Panc1 (cell line): ENCODE measurements around the gene CMYA5.

Experiments used
- CTCF ChIP-seq: fragments of 450-650 bp; IDR thresholded peaks from 2 replicates; pipeline ENCODE4 v1.5.1; 2017; ENCODE audit warnings: mild to moderate bottlenecking
- REST ChIP-seq, 2 experiments: IDR thresholded peaks; 2 replicates each; pipeline ENCODE4 v1.6.1; 2011 to 2012; ENCODE audit warnings: low read depth in 2 of 2, control low read depth in 1 of 2, low read length in 1 of 2, mild to moderate bottlenecking in 1 of 2, moderate library complexity in 1 of 2; ENCODE audit not compliant: insufficient read depth in 1 of 2

GRCh38 chr5:79806741-79807140 is 117.1 kb downstream of the CMYA5 start:
- TF ChIP-seq CTCF (no peak), REST (IDR thresholded peaks at IDR 0.05; ENCODE audit: insufficient read depth in 1 of 2, low read depth in 2 of 2, low read length in 1 of 2) (no peak)
